Stimulated activated CD8-positive, alpha-beta memory T cell treated with anti-CD3 and anti-CD28 coated beads, Interleukin-4, amount 100 ng/mL, for 4 hours (primary cell): Measurements from ENCODE around the gene SOX6.

Experiments
- DNase-seq, 2 donors: peaks; one replicate each; pipeline ENCODE4 v3.0.0-alpha.2; 2020; ENCODE audit warnings: low read depth in 2 of 2, low spot score in 1 of 2

Gene SOX6

DNA sequence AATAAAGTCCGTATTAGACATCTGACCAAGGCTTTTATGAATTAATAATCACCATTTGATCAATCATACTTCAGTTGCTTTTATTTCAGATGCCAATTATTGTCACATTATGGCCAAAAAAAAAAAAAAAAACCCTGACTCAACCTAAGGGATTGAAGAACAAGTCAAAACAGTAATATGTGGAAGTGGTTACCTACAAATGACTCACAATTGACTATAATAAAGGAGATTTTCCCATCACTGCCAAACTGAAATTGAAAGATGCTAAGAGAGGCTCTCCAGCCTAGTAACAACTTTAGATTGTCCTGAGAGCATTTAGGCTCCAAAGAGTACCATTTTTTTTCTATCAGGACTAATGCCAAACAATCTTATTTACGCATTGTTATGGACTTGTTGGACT lies 35.2 kb downstream of the SOX6 start:
- no peak for DNase-seq

DNA sequence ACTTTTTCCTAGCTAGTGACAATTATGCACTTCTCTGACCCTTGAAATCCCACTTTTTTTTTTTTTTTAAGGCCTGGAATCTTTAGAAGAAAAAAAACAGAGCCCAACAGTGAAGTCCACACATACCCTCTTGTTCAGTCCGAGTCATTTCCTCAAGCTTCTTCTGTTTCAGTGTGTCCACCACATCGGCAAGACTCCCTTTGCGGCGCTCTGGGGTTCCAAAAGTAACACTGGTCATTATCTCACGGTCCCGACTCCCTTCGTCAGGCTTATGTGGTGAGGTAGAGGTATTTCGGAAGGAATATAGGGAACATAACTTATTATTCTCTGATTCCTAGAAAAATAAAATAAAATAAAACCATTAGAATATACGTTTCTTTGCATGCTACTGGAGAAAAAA lies 38.0 kb downstream of the SOX6 start:
- DNase-seq, result no peak

DNA sequence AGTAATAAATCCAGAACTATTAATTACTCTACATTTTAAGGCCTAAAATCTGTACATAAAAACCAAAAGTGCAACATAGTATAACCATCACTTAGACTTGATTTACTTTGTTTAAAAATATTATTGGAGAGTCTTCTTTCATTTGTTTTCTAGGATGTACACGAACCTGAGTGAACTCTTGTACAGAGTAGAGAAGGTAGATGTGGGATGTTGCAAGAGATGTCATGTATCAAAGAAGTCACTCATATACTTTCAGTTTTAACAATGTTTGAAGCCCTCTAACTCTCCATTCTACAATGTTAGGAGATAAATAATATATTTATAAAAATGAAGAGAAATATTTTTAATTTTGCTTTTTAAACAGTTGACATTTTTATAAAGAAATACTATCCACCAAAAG lies 38.6 kb downstream of the SOX6 start:
- no peak for DNase-seq

- DNase-seq, result no peak
These were observed 42.5 kb downstream of the SOX6 start for GRCh38 chr11:16313846-16314245.

- no peak for DNase-seq
These were observed 44.0 kb downstream of the SOX6 start for GRCh38 chr11:16312233-16312765.

GRCh38 chr11:16311831-16312230 lies 44.5 kb downstream of the SOX6 start:
- DNase-seq, result no peak

DNA sequence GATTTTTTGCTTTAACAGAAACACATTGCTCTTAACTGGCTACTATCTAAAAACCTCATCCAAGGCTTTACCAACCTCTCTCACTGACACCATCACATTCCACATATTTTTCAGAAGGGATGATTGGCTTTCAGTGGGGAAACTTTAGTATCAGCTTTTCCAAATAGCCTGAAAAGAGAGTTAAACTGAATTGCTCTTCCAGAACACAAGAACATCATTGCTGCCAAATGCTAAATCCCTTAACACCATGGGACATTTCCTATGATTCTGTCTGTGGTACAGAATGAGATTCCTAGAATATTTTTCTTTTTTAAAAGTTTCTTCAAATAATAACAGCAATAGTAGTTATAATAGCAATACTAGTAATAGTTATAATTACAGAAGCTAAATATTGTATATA lies 45.4 kb downstream of the SOX6 start:
- DNase-seq, result no peak

GRCh38 chr11:16309226-16309625 lies 47.1 kb downstream of the SOX6 start:
- DNase-seq, result no peak

DNA sequence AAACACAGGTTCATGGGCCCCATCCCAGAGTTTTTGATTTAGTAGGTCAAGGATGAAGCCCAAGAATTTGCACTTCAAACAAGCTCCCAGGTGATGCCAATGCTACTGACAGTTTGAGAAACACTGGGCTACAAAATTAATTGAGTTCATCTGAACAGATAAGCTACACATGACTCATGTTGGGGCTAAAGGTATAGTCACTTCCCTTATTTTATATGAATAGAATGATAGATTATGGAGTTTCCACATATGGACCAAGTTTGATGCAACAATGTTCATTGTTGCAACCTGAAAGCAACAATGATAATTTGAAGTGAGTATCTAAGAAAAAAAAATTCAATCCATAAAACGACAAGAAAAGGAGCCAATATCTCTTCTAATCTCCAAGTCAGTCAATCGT lies 54.9 kb downstream of the SOX6 start:
- no peak for DNase-seq

DNA sequence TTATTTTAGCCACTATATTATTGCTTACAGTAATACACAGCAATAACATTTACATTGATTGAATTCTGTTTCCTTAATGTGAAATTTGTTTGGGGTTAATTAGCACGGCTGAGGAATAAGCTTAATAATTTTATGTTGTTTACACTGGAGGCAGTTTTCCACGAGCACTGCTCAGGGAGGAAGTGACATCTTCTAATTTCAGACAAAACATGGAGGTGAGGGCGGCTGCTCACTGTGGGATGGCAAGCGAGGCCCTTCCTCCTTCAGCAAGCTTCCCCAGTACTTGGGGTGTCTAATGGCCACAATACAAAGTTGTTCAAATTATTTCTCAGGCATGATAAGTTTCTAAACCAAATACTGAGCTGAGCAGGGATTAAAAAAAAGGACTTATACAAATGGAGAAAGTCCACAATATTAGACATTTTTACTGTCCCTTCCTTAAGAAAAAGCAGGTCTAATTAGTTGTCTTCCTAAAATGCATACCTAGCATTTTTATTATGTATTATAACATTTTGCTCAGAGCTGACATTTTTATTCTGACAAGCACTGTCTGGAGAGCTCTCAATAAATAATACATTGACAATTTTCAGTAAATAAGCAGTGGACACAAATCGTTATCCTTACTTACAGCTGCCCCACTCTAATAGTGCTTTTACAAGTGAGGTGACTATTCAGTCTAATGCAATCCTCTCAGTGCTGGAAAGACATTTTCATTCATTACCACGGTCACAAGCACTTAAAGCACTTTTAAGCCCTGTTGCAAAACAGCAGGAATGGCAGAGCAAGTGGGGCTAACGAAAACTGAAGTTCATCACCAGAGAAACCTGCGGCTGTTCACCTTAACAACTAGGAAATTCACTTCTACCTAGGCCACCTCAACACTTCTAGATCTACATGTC lies 56.2 kb downstream of the SOX6 start:
- DNase-seq, result no peak

DNA sequence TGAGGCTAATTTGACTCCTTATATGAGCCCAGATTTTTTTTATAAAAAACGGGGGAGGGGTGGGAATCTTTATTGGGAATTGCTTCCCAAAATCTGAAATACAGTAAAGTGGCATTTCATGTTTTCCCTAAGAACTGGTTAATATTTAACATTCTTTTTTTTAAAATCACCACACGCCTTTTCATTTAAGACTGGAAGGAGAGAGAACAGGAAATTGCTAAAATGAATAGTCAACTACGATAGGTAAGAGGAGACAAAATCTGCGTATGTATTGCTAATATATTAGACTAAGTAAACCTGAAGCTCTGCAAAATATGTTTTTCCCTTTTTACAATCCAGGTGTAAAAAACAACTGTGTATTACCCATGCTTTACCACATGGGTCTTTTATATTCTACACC lies 57.0 kb downstream of the SOX6 start:
- no peak for DNase-seq

- no peak for DNase-seq
These were observed 59.0 kb downstream of the SOX6 start for GRCh38 chr11:16297332-16297731.

GRCh38 chr11:16296273-16296672 lies 60.1 kb downstream of the SOX6 start:
- no peak for DNase-seq

- no peak for DNase-seq
These were observed 60.8 kb downstream of the SOX6 start for GRCh38 chr11:16295592-16295991.

DNA sequence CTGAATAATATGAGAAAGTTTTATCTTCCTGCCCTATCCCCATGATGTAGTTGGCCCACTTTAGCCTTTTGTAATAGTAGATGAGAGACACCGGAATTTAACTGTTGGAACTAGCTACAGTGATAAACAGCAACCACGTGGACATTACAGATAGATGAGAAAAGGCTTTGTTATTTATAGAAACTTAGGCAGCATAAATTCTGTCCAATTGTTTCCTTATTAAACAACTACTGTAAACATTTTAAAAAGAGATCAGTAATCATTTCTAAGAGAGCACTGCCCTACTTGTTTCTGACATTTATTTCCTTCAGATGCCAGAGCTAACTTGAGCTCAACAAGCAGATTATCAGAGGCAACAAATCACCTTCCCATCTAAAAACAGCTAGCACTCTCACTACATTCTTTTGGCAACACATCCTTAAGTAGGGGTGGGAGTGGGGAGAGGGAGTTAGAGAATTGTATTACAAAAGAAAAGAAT lies 63.1 kb downstream of the SOX6 start:
- no peak for DNase-seq

- DNase-seq, result no peak
These were observed 64.0 kb downstream of the SOX6 start for GRCh38 chr11:16292167-16292859.

DNA sequence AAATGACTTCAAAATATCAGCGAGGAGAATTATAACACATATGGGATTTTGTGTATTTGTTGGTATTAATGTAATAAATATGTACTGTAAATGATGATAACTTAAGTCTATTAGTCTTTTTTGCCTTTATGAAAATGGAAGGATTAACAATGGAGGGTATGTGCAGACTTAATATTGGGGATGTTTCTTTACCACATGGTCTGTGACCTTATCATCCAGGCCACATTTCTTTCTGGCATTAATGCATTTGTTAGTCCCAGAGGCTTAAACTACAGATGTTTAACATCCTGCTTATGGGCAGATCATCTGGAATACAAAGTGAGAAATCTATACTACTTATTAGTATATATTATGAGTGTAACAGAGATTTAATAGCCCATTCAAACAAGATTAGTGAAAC lies 64.6 kb downstream of the SOX6 start:
- DNase-seq, result no peak

- no peak for DNase-seq
These were observed 66.8 kb downstream of the SOX6 start for GRCh38 chr11:16289541-16289940.

- DNase-seq, result no peak
These were observed 68.6 kb downstream of the SOX6 start for GRCh38 chr11:16287630-16288280.

DNA sequence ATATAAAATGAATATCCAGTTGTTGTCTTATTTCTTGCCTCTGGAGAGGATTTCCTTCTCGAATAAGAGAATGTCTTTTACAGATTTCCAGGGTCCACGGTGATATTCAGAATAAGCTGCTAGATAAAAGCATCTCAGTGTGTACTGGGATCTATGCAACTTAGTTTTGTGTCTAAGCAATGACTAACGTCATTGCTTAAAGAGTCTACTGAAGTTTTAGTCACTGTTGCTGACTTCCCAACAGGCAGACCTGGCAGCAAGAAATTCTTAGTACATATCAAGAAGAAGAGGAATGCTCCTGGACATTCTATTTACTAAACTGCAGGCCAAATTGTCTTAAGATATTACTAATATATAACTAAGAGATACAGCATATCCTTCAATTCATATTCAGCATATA lies 70.3 kb downstream of the SOX6 start:
- no peak for DNase-seq

- no peak for DNase-seq
These were observed 76.1 kb downstream of the SOX6 start for GRCh38 chr11:16280256-16280682.

DNA sequence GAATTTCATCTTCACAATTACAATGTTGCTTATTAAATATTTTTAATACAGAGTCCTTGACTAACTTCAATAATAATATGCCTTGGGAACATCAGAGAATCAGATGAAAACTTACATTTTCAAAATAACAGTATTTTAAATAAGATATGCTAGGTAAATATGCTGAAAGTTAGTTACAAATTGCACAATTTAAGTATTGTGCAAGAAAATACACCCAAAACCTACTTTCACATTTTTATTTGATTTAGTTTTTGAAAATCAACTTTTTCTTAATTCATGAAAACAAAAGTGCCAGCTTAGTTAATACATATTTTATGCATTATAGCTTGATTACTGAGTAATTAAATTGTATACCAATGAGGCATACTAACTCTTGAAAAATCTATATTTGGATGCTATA lies 76.8 kb downstream of the SOX6 start:
- DNase-seq, result no peak
